ENCODE results near the gene IFI35. TPM values are rescaled to one million over a fixed set of nuclear protein-coding genes. Genes with fewer than 3 reads are reported as not detected.

Gene IFI35
- total RNA-seq, 1 experiment from 2014 or later, result 4.7 TPM

DNA sequence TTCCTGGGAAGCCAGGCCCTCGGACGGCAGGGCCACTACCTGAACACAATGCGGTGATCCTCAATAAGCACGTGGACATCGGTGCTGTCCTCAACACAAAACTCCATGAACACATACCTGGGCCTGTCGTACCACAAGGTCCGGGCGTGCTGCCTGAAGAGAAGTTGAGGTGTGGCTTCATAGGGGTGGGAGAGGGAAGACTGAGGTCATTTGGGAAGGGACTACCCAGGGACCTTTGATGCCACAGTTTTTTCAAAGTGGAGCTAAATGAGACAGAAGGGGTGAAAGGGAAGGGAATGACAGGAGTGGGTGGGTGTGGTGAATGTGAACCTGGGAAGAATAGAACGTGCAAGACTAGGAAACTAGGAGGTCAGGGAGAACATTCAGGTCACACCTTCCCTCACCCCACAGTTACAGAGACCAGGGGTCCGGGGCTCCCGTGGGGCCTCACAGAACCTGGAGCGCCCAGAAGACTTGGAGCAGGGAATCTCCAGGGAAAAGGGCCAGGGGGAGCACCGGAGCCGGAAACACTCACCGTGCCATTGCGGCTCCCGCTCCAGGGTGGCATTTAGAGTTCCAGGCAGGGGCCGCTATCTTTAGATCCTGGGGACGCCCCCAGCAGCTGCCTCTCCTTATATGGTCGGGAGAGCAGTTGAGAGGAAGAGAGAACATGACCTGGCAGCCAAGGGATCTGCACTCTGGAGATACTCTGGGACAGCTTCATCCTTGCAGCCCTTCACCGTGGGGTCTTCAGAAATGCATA lies 26.9 kb upstream of the IFI35 start, which contains the start of gene PTGES3L:
Gene PTGES3L (minus strand): TSS at position 570 of the 763 bp plus-strand sequence. CDS start 27 bp downstream, at position 543.
- H3K27me3 Mint-ChIP-seq (ENCODE audit: low read depth), result peaks cover 4% of the 10 kb centered on the region; the same call in 1 of the 2 replicates
- DNase-seq (ENCODE audit: low spot score), result peak; percentile 56
- peaks cover 7% of the 10 kb centered on the region for H3K36me3 Mint-ChIP-seq
- H3K4me3 Mint-ChIP-seq, result peak within 1 kb of the TSS; percentile 99
- CTCF ChIA-PET, result interaction anchor here (1.0 to 2.1 kb wide), 2 partner anchors 18 to 329 kb away, joined by 3 to 14 read pairs; partner anchors contain the start of gene RPL27
- POLR2A ChIA-PET, result interaction anchor here (1.1 kb wide), 1 partner anchor 18 kb away, joined by 5 read pairs; no protein-coding TSS in a partner anchor
- no peaks in the 10 kb centered on the region for H3K9me3 Mint-ChIP-seq
- H3K27ac Mint-ChIP-seq, result peak within 1 kb of the TSS; percentile 97
- ATAC-seq, result peak; percentile 75
- peaks cover 20% of the 10 kb centered on the region for H3K4me1 Mint-ChIP-seq
- TF ChIP-seq NFATC4 (CRISPR knock-in tag; IDR thresholded peaks at IDR 0.05) (no peak), NR2C2 (CRISPR knock-in tag; IDR thresholded peaks at IDR 0.05) (no peak), ZNF423 (CRISPR knock-in tag; IDR thresholded peaks at IDR 0.05) (peak; percentile 39; the same call in 1 of the 2 replicates), TEAD4 (CRISPR knock-in tag; IDR thresholded peaks at IDR 0.05) (no peak), TCF7 (CRISPR knock-in tag; IDR thresholded peaks at IDR 0.05; ENCODE audit: low read depth) (no peak), ZNF416 (CRISPR knock-in tag; IDR thresholded peaks at IDR 0.05) (no peak), SOX15 (CRISPR knock-in tag; IDR thresholded peaks at IDR 0.05) (no peak), OVOL2 (CRISPR knock-in tag; IDR thresholded peaks at IDR 0.05; ENCODE audit: borderline replicate concordance) (no peak), FOXJ3 (CRISPR knock-in tag; IDR thresholded peaks at IDR 0.05; ENCODE audit: borderline replicate concordance) (no peak), ZNF232 (CRISPR knock-in tag; IDR thresholded peaks at IDR 0.05) (no peak), ZNF671 (CRISPR knock-in tag; IDR thresholded peaks at IDR 0.05) (no peak), NFE2L1 (CRISPR knock-in tag; IDR thresholded peaks at IDR 0.05) (no peak), MXD4 (CRISPR knock-in tag; IDR thresholded peaks at IDR 0.05; ENCODE audit: borderline replicate concordance) (no peak), ZNF219 (CRISPR knock-in tag; IDR thresholded peaks at IDR 0.05; ENCODE audit: borderline replicate concordance) (no peak), PRRX2 (CRISPR knock-in tag; IDR thresholded peaks at IDR 0.05) (no peak), GABPB1 (CRISPR knock-in tag; IDR thresholded peaks at IDR 0.05) (no peak), ETV6 (CRISPR knock-in tag; IDR thresholded peaks at IDR 0.05) (0 out of 2 replicates have a peak, but pooled peaks have one; percentile 9), ESRRA (CRISPR knock-in tag; IDR thresholded peaks at IDR 0.05; ENCODE audit: borderline replicate concordance) (no peak), ZNF263 (CRISPR knock-in tag; IDR thresholded peaks at IDR 0.05; ENCODE audit: low read depth) (no peak), IRF2 (CRISPR knock-in tag; IDR thresholded peaks at IDR 0.05; ENCODE audit: borderline replicate concordance, low read depth) (no peak), ATF1 (CRISPR knock-in tag; IDR thresholded peaks at IDR 0.05) (no peak)
- TF ChIP-seq, protein P1, sequence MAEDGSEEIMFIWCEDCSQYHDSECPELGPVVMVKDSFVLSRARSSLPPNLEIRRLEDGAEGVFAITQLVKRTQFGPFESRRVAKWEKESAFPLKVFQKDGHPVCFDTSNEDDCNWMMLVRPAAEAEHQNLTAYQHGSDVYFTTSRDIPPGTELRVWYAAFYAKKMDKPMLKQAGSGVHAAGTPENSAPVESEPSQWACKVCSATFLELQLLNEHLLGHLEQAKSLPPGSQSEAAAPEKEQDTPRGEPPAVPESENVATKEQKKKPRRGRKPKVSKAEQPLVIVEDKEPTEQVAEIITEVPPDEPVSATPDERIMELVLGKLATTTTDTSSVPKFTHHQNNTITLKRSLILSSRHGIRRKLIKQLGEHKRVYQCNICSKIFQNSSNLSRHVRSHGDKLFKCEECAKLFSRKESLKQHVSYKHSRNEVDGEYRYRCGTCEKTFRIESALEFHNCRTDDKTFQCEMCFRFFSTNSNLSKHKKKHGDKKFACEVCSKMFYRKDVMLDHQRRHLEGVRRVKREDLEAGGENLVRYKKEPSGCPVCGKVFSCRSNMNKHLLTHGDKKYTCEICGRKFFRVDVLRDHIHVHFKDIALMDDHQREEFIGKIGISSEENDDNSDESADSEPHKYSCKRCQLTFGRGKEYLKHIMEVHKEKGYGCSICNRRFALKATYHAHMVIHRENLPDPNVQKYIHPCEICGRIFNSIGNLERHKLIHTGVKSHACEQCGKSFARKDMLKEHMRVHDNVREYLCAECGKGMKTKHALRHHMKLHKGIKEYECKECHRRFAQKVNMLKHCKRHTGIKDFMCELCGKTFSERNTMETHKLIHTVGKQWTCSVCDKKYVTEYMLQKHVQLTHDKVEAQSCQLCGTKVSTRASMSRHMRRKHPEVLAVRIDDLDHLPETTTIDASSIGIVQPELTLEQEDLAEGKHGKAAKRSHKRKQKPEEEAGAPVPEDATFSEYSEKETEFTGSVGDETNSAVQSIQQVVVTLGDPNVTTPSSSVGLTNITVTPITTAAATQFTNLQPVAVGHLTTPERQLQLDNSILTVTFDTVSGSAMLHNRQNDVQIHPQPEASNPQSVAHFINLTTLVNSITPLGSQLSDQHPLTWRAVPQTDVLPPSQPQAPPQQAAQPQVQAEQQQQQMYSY (CRISPR knock-in tag; IDR thresholded peaks at IDR 0.05), result peak; percentile 62
- TF ChIP-seq, protein P2, sequence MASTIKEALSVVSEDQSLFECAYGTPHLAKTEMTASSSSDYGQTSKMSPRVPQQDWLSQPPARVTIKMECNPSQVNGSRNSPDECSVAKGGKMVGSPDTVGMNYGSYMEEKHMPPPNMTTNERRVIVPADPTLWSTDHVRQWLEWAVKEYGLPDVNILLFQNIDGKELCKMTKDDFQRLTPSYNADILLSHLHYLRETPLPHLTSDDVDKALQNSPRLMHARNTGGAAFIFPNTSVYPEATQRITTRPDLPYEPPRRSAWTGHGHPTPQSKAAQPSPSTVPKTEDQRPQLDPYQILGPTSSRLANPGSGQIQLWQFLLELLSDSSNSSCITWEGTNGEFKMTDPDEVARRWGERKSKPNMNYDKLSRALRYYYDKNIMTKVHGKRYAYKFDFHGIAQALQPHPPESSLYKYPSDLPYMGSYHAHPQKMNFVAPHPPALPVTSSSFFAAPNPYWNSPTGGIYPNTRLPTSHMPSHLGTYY (CRISPR knock-in tag; IDR thresholded peaks at IDR 0.05), result no peak
- TF ChIP-seq, protein P3, sequence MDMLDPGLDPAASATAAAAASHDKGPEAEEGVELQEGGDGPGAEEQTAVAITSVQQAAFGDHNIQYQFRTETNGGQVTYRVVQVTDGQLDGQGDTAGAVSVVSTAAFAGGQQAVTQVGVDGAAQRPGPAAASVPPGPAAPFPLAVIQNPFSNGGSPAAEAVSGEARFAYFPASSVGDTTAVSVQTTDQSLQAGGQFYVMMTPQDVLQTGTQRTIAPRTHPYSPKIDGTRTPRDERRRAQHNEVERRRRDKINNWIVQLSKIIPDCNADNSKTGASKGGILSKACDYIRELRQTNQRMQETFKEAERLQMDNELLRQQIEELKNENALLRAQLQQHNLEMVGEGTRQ (CRISPR knock-in tag; IDR thresholded peaks at IDR 0.05), result no peak
- TF ChIP-seq, protein P4, sequence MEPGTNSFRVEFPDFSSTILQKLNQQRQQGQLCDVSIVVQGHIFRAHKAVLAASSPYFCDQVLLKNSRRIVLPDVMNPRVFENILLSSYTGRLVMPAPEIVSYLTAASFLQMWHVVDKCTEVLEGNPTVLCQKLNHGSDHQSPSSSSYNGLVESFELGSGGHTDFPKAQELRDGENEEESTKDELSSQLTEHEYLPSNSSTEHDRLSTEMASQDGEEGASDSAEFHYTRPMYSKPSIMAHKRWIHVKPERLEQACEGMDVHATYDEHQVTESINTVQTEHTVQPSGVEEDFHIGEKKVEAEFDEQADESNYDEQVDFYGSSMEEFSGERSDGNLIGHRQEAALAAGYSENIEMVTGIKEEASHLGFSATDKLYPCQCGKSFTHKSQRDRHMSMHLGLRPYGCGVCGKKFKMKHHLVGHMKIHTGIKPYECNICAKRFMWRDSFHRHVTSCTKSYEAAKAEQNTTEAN (CRISPR knock-in tag; IDR thresholded peaks at IDR 0.05), result no peak
- TF ChIP-seq, protein P5, sequence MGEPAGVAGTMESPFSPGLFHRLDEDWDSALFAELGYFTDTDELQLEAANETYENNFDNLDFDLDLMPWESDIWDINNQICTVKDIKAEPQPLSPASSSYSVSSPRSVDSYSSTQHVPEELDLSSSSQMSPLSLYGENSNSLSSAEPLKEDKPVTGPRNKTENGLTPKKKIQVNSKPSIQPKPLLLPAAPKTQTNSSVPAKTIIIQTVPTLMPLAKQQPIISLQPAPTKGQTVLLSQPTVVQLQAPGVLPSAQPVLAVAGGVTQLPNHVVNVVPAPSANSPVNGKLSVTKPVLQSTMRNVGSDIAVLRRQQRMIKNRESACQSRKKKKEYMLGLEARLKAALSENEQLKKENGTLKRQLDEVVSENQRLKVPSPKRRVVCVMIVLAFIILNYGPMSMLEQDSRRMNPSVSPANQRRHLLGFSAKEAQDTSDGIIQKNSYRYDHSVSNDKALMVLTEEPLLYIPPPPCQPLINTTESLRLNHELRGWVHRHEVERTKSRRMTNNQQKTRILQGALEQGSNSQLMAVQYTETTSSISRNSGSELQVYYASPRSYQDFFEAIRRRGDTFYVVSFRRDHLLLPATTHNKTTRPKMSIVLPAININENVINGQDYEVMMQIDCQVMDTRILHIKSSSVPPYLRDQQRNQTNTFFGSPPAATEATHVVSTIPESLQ (CRISPR knock-in tag; IDR thresholded peaks at IDR 0.05), result no peak
- TF ChIP-seq, protein P6, sequence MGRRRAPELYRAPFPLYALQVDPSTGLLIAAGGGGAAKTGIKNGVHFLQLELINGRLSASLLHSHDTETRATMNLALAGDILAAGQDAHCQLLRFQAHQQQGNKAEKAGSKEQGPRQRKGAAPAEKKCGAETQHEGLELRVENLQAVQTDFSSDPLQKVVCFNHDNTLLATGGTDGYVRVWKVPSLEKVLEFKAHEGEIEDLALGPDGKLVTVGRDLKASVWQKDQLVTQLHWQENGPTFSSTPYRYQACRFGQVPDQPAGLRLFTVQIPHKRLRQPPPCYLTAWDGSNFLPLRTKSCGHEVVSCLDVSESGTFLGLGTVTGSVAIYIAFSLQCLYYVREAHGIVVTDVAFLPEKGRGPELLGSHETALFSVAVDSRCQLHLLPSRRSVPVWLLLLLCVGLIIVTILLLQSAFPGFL (CRISPR knock-in tag; IDR thresholded peaks at IDR 0.05; ENCODE audit: borderline replicate concordance), result no peak
- TF ChIP-seq, protein P7, sequence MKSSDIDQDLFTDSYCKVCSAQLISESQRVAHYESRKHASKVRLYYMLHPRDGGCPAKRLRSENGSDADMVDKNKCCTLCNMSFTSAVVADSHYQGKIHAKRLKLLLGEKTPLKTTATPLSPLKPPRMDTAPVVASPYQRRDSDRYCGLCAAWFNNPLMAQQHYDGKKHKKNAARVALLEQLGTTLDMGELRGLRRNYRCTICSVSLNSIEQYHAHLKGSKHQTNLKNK (CRISPR knock-in tag; IDR thresholded peaks at IDR 0.05), result no peak

Data from WTC11 (cell line).